Prostate gland (tissue), 2 donors: Measurements from ENCODE around the gene RHOU.

ENCODE experiments used
- POLR2A ChIP-seq: fragments of 450-650 bp; IDR thresholded peaks from one replicate; pipeline ENCODE4 v1.6.1; 2016; ENCODE audit warnings: antibody characterized with exemption, mild to moderate bottlenecking
- TF ChIP-seq, protein P1 (sequence below), 4 experiments: fragments of 200-600 bp in 2 of 4; fragments of 450-650 bp in 2 of 4; sonication (generic) in 2 of 4; IDR thresholded peaks; 1 replicate in 3 of 4; 2 replicates in 1 of 4; pipeline ENCODE4 v1.5.1; 2016 to 2019; ENCODE audit warnings: antibody characterized with exemption in 4 of 4, mild to moderate bottlenecking in 2 of 4, moderate library complexity in 2 of 4

- TF ChIP-seq, protein P1, sequence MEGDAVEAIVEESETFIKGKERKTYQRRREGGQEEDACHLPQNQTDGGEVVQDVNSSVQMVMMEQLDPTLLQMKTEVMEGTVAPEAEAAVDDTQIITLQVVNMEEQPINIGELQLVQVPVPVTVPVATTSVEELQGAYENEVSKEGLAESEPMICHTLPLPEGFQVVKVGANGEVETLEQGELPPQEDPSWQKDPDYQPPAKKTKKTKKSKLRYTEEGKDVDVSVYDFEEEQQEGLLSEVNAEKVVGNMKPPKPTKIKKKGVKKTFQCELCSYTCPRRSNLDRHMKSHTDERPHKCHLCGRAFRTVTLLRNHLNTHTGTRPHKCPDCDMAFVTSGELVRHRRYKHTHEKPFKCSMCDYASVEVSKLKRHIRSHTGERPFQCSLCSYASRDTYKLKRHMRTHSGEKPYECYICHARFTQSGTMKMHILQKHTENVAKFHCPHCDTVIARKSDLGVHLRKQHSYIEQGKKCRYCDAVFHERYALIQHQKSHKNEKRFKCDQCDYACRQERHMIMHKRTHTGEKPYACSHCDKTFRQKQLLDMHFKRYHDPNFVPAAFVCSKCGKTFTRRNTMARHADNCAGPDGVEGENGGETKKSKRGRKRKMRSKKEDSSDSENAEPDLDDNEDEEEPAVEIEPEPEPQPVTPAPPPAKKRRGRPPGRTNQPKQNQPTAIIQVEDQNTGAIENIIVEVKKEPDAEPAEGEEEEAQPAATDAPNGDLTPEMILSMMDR (IDR thresholded peaks at IDR 0.05) = no peak
- TF ChIP-seq POLR2A = no peak
Measured at GRCh38 chr1:228751360-228752098, 16.2 kb downstream of the RHOU start.
